CD4-positive, CD25-positive, alpha-beta regulatory T cell (primary cell): Measurements from ENCODE around the gene DIP2C. TPM values are rescaled to one million over a fixed set of nuclear protein-coding genes. Genes with fewer than 3 reads are reported as not detected.

Experiments used
- ATAC-seq, 2 donors: fragments of 150-1000 bp; cut with Tn5 transposase; one replicate each; pipeline ENCODE4 v1.10.0; 2021; ENCODE audit warnings: low read depth in 2 of 2, moderate number of reproducible peaks in 2 of 2, moderate library complexity in 1 of 2
- DNase-seq, 3 donors: peaks; one replicate each; pipeline versions ENCODE4 v3.0.0 to v3.0.0-alpha.2; 2012 to 2022; ENCODE audit warnings: mixed read lengths in 1 of 3
- H3K27ac ChIP-seq: one replicate; pipeline ENCODE4 v1.7.0; 2013; ENCODE audit warnings: mild to moderate bottlenecking, low read length; ENCODE audit not compliant: insufficient read depth, poor library complexity, severe bottlenecking
- H3K27me3 ChIP-seq: one replicate; pipeline ENCODE4 v1.7.0; 2013; ENCODE audit warnings: low read length; ENCODE audit not compliant: control insufficient read depth, insufficient read depth
- H3K36me3 ChIP-seq: one replicate; pipeline ENCODE4 v1.7.0; 2013; ENCODE audit warnings: mild to moderate bottlenecking, low read length, moderate library complexity; ENCODE audit not compliant: control insufficient read depth, insufficient read depth
- H3K4me1 ChIP-seq: 2 replicates; pipeline ENCODE4 v1.7.0; 2013; ENCODE audit warnings: mild to moderate bottlenecking, low read length; ENCODE audit not compliant: insufficient read depth, control insufficient read depth, poor library complexity, severe bottlenecking
- H3K4me3 ChIP-seq: one replicate; pipeline ENCODE4 v1.7.0; 2013; ENCODE audit warnings: low read depth, mild to moderate bottlenecking, low read length, moderate library complexity
- H3K9me3 ChIP-seq, 2 experiments: 1 replicate in 1 of 2; 2 replicates in 1 of 2; pipeline ENCODE4 v1.7.0; 2013; ENCODE audit warnings: low read length in 2 of 2, mild to moderate bottlenecking in 1 of 2, moderate library complexity in 1 of 2; ENCODE audit not compliant: control insufficient read depth in 2 of 2
- H3K27ac Mint-ChIP-seq, 3 donors: one replicate each; pipeline ENCODE4 v1.8.0; 2020 to 2022; ENCODE audit warnings: mild to moderate bottlenecking in 3 of 3, mixed read lengths in 3 of 3, moderate library complexity in 2 of 3
- H3K27me3 Mint-ChIP-seq: one replicate; pipeline ENCODE4 v1.8.0; 2022; ENCODE audit warnings: mild to moderate bottlenecking, mixed read lengths
- H3K36me3 Mint-ChIP-seq: one replicate; pipeline ENCODE4 v1.8.0; 2020; ENCODE audit warnings: mixed read lengths
- H3K4me1 Mint-ChIP-seq, 4 donors: one replicate each; pipeline ENCODE4 v1.8.0; 2020 to 2022; ENCODE audit warnings: mixed read lengths in 4 of 4, mild to moderate bottlenecking in 1 of 4
- H3K4me3 Mint-ChIP-seq, 4 donors: one replicate each; pipeline ENCODE4 v1.8.0; 2020 to 2022; ENCODE audit warnings: mild to moderate bottlenecking in 4 of 4, mixed read lengths in 4 of 4, moderate library complexity in 3 of 4
- H3K9me3 Mint-ChIP-seq, 7 donors: one replicate each; pipeline ENCODE4 v1.8.0; 2020 to 2022; ENCODE audit warnings: mixed read lengths in 7 of 7, mild to moderate bottlenecking in 3 of 7, moderate library complexity in 2 of 7
- polyA plus RNA-seq, 4 donors: library from polyadenylated mRNA; unstranded; fragments of 300-500 nt; fragmentation: Illumina TruSeq; gene quantifications; one replicate each; pipeline ENCODE4 v1.2.3, GENCODE V29; 2021
- total RNA-seq: library from RNA; stranded (reverse); gene quantifications from one replicate; pipeline ENCODE4 v1.2.3, GENCODE V29; 2022

DIP2C gene
- total and polyA plus RNA-seq, 5 donors from 2014 or later: 0.47 to 4.1 (median 0.54) TPM

DNA sequence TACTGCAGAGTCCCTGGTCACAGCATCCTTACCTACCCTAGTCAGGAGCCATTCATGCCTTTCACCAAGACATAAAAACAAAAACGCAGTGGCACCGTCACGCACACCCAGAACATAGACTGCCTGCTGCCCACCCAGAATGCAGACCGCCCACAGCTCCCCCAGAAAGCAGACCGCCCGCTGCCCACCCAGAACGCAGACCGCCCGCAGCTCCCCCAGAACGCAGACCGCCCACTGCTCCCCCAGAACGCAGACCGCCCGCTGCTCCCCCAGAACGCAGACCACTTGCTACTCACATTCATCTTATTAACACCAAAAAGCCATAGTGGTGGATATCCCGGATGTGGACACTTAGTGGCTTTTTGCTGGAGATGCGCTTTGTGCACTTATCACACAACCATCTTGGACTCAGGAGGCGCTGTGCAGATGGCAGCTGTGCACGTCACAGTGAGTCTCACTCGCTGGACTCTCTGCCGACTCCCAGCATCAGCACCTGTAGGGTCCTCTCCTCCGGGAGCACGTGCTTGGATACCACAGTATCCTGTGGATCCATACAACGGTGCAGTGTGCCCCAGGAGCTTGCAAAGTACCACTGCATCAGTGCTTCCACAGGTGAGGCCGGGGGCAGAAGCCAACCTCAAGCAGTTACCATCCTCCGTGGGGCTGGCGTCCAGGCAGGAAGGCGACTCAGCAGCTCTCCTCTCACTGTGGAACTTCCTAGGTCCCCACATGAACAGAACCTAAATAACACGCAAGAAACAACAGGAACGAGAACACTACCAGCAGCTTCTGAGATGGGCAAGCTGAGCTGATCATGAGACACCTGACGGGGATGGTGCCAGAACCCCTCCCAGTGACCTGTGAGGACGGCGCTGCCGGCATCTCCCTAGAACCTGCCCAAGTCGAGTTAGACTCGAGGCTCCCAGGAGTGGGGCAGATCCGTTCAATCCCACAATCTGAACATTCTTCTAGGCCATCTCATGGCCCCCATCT lies 161.0 kb downstream of the DIP2C start:
- H3K4me3 Mint-ChIP-seq: no peak overlapping the region
- ATAC-seq (no peak), DNase-seq (no peak)
- peaks cover 4% of the 10 kb centered on the region for H3K27me3 Mint-ChIP-seq
- no peaks in the 10 kb centered on the region for H3K36me3 ChIP-seq
- H3K27me3 ChIP-seq: no peaks in the 10 kb centered on the region
- no peaks in the 10 kb centered on the region for H3K4me1 ChIP-seq
- H3K36me3 Mint-ChIP-seq: no peaks in the 10 kb centered on the region
- no peaks in the 10 kb centered on the region for H3K9me3 Mint-ChIP-seq
- H3K27ac ChIP-seq: no peak overlapping the region
- no peaks in the 10 kb centered on the region for H3K4me1 Mint-ChIP-seq
- H3K9me3 ChIP-seq: no peaks in the 10 kb centered on the region
- no peak overlapping the region for H3K4me3 ChIP-seq
- no peak overlapping the region for H3K27ac Mint-ChIP-seq

DNA sequence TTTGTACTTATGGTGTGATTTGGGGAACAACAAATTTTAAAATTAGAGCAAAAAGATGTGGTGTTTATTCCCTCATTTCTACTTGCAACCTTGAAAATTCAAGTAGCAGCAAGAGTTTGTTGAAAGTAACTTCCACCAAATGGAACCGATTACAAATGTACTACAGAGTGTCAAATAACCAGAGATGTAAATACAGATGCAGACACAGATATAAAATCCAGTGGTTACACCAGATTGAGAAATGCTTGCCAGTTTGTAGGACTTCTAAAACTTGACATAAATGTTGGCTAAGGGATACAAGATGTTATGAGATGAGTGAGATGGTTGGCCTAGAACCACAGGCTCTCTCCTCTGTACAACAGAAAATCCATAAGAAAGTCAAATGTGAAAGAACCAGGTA lies 162.1 kb downstream of the DIP2C start:
- no peaks in the 10 kb centered on the region for H3K9me3 ChIP-seq
- no peak overlapping the region for H3K27ac ChIP-seq
- no peak overlapping the region for H3K4me3 Mint-ChIP-seq
- H3K27ac Mint-ChIP-seq: no peak overlapping the region
- no peaks in the 10 kb centered on the region for H3K4me1 Mint-ChIP-seq
- ATAC-seq (no peak), DNase-seq (no peak)
- no peaks in the 10 kb centered on the region for H3K9me3 Mint-ChIP-seq
- no peaks in the 10 kb centered on the region for H3K27me3 ChIP-seq
- peaks cover 4% of the 10 kb centered on the region for H3K27me3 Mint-ChIP-seq
- H3K36me3 Mint-ChIP-seq: no peaks in the 10 kb centered on the region
- H3K4me1 ChIP-seq: no peaks in the 10 kb centered on the region
- no peak overlapping the region for H3K4me3 ChIP-seq
- no peaks in the 10 kb centered on the region for H3K36me3 ChIP-seq

DNA sequence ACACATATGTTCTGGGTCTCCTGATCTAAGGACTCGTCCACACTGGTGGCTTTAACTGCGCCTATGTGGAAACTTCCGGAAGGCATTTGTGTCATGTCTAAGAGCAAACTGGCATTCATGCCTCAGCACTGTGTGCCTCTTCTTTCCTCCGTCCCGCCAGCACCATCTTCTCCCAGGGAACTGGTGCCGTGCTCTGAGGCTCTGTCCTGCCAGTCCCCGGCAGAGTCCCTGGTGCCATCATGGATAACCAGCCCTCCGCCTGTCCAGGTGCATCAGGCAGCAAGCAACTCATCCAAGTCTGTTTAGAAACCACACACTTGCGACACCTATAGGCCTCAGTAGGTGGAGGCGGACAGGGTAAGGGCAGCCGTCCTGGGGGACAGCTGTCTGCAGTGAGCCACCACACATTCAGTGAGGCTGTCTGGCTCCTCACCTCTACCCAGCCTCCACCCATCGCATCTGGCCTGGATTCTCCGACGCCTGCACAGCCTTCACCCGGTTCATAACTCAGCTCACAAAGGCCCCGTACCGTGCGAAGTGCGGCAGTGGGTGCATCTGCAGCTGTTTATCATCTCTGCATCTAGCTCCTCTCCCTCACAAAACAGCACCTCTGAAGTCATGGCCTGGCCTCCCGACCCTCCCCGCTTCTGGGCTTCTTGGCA lies 162.7 kb downstream of the DIP2C start:
- no peaks in the 10 kb centered on the region for H3K4me1 ChIP-seq
- no peaks in the 10 kb centered on the region for H3K27me3 ChIP-seq
- no peak overlapping the region for H3K27ac Mint-ChIP-seq
- H3K9me3 ChIP-seq: no peaks in the 10 kb centered on the region
- H3K9me3 Mint-ChIP-seq: no peaks in the 10 kb centered on the region
- ATAC-seq: no peak
- peaks cover 4% of the 10 kb centered on the region for H3K27me3 Mint-ChIP-seq
- no peak for DNase-seq
- no peak overlapping the region for H3K4me3 Mint-ChIP-seq
- no peak overlapping the region for H3K4me3 ChIP-seq
- no peaks in the 10 kb centered on the region for H3K36me3 Mint-ChIP-seq
- H3K27ac ChIP-seq: no peak overlapping the region
- no peaks in the 10 kb centered on the region for H3K4me1 Mint-ChIP-seq
- H3K36me3 ChIP-seq: no peaks in the 10 kb centered on the region

DNA sequence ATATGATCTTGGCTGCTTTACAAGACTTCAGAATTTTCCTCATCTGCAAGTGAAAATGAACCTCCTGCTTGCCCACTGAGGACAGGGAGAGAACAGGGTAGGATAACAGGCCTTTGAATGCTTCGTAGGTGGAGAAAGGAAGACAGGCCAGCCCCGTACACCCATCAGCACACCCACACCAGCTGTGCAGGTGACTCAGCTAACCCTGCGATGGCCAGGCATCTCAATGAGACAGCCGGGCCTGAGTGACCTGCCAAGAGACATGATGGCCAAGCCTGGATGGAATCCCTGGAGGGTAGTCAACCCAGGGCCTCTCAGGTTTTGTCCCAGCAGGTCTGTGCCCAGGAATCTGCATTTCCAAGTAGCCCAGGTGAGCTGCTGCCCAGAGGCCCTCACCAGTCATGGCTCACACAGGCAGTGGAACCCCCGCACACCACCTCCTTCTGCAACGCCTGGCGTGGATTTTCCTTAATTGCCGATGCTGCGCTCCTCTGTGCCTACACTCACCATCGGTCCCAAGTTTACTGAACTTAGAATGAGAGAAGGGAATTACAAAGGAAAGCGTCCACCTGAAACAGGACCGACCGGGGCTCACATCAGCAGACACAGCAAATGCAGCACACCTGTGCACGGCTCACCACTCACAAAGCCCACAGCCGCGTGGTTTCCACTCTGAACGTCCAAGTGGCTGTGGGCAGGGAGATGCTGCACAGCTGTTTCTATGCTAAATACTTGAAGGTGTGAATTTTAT lies 163.7 kb downstream of the DIP2C start:
- no peak for DNase-seq
- H3K9me3 Mint-ChIP-seq: no peaks in the 10 kb centered on the region
- no peaks in the 10 kb centered on the region for H3K36me3 ChIP-seq
- ATAC-seq: no peak
- no peaks in the 10 kb centered on the region for H3K4me1 Mint-ChIP-seq
- no peaks in the 10 kb centered on the region for H3K4me1 ChIP-seq
- H3K4me3 Mint-ChIP-seq: no peak overlapping the region
- H3K27ac Mint-ChIP-seq: no peak overlapping the region
- H3K27me3 ChIP-seq: no peaks in the 10 kb centered on the region
- H3K27ac ChIP-seq: no peak overlapping the region
- no peak overlapping the region for H3K4me3 ChIP-seq
- peaks cover 4% of the 10 kb centered on the region for H3K27me3 Mint-ChIP-seq
- no peaks in the 10 kb centered on the region for H3K9me3 ChIP-seq
- H3K36me3 Mint-ChIP-seq: no peaks in the 10 kb centered on the region

DNA sequence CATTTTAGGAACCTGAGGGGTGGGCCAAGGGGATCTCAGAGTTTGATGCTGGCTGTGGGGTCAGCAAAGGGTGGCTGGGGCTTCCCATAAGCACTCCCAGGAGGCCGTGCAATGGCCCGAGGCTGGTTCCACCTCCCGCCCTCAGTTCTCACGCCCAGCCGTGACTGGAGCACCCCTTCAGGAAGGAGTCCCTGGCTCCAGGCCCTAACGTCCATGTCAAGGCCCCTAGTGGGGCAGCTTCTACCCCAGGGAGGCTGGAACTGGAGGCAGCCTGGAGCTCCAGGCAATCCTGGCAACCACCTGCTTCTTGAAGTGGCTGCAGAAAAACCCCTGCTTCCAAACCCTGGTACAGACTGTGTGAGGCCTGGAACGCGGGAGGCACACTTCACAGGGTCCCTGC lies 165.5 kb downstream of the DIP2C start:
- no peaks in the 10 kb centered on the region for H3K4me1 Mint-ChIP-seq

DNA sequence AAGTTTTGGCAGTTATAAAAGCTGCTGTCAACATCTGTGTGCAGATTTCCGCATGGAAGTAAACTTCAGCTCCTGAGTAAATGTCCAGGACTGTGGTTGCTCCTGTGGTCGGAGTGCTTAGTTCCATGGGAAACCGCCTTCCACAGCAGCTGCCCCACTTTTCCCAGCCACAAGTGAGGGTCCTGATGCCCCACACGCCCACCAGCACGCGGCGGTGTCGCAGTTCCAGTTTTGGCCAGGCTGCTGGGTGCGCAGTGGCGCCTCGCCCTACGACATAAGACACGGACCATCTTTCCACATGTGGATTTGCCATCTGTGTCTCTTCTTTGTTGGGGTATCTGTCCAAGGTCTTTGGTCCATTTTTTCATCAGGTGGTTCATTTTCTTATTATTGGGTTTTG lies 167.1 kb downstream of the DIP2C start:
- no peaks in the 10 kb centered on the region for H3K4me1 ChIP-seq
- no peak overlapping the region for H3K27ac Mint-ChIP-seq
- H3K27ac ChIP-seq: no peak overlapping the region
- no peaks in the 10 kb centered on the region for H3K36me3 ChIP-seq
- H3K9me3 ChIP-seq: no peaks in the 10 kb centered on the region
- H3K36me3 Mint-ChIP-seq: no peaks in the 10 kb centered on the region
- H3K9me3 Mint-ChIP-seq: peaks cover 0 to 3% (median 0%) of the 10 kb centered on the region in 7 donors
- H3K4me3 ChIP-seq: no peak overlapping the region
- H3K27me3 Mint-ChIP-seq: peaks cover 9% of the 10 kb centered on the region
- H3K27me3 ChIP-seq: no peaks in the 10 kb centered on the region
- H3K4me1 Mint-ChIP-seq: no peaks in the 10 kb centered on the region
- DNase-seq (no peak), ATAC-seq (no peak)
- no peak overlapping the region for H3K4me3 Mint-ChIP-seq

More for the DNA sequence above, 165.5 kb downstream of the DIP2C start:
- no peak overlapping the region for H3K27ac ChIP-seq
- Mint-ChIP-seq H3K36me3 (no peaks in the 10 kb centered on the region), H3K4me3 (no peak overlapping the region), H3K9me3 (peaks cover 0 to 3% (median 0%) of the 10 kb centered on the region in 7 donors), H3K27me3 (peaks cover 9% of the 10 kb centered on the region), H3K27ac (no peak overlapping the region)
- no peak for DNase-seq
- H3K4me1 ChIP-seq: no peaks in the 10 kb centered on the region
- H3K4me3 ChIP-seq: no peak overlapping the region
- no peak for ATAC-seq
- H3K27me3 ChIP-seq: no peaks in the 10 kb centered on the region
- H3K9me3 ChIP-seq: no peaks in the 10 kb centered on the region
- no peaks in the 10 kb centered on the region for H3K36me3 ChIP-seq

DNA sequence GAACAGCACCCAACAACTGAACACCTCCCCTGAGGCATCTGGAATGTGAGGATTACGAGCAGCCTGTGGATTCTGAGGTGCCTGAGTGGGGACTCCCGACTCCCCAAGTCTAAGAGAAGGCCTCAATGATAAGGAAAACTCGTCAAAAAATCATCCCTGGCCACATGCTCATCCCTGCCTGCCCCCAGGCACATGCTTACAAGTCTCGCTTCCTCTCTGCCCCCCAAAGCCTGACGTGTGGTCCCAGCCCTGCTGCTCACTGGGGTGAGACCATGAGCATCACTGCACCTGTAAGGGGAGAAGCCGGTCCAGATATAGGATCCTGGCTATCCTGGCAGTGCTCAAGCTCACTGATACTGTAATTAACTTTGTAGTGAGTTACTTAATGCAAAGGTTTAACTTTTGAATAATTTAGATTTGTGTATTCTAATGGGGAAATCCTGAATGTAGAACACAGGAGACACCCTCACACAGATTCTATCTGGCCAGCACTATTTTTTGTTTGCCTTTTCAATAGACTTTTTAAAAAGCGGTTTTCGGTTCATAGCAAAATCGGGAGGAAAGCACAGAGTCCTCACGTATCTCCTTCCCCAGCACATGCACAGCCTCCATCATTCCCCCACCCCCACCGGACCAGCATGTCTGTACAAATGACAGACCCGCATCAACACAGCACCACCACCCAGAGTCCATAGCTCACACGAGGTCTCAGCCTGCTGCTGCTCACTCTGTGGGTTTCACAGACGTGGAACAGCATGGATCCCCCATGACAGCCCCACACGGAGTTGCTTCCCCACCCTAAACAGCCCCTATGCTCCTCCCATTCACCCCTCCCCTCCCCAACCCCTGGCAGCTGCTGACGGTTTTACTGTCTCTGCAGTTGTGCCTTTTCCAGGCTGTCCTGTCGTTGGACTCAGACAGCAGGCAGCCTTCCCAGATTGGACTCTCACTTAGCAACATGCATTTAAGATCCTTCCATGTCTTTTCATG lies 167.9 kb downstream of the DIP2C start:
- Histone ChIP-seq H3K27ac (no peak overlapping the region), H3K27me3 (no peaks in the 10 kb centered on the region), H3K9me3 (no peaks in the 10 kb centered on the region), H3K4me3 (no peak overlapping the region), H3K36me3 (no peaks in the 10 kb centered on the region), H3K4me1 (no peaks in the 10 kb centered on the region)
- no peaks in the 10 kb centered on the region for H3K4me1 Mint-ChIP-seq
- no peak overlapping the region for H3K4me3 Mint-ChIP-seq
- H3K9me3 Mint-ChIP-seq: peaks cover 0 to 3% (median 0%) of the 10 kb centered on the region in 7 donors
- ATAC-seq: no peak
- no peak for DNase-seq
- peaks cover 9% of the 10 kb centered on the region for H3K27me3 Mint-ChIP-seq
- no peak overlapping the region for H3K27ac Mint-ChIP-seq
- no peaks in the 10 kb centered on the region for H3K36me3 Mint-ChIP-seq
